ENCODE measurements around the gene KPNB1.

KPNB1 gene

DNA sequence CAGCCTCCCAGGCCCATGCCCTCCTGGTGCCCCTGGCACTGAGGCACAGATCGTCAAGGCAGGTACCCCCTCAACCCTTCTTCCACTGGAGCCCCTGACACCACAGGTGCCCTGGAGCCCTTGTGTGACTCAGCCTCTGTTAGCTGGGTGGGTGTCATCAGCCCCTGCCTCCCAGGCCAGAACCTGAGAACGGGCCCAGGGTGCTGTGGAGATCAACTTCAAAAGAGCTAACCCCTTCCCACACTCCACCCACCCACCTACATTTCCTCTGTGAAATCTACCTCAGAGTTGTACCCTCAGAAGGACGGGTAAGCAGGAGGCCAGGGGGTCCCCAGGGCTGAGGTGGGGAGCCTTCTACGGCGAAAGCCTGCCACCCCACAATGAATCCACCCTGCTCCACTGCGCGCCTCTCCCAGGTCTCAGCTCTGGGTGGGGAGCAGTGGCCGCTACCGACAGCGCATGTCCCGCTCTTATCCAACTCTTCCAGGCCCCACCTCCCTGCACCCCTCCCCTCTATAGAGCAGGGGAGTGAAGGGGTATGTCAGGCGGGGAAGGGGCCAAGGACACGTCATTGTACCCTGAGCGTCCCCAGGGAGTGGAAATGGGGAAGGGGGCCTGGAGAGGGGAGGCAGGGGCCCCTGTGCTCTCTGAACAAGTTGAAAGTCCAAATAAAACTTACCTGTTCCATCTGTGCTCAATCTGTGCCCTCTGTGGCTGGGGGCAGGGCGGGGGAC is 61.8 kb downstream of the KPNB1 start:
- DNase-seq (ENCODE audit: low read depth, low spot score) = no peak

DNA sequence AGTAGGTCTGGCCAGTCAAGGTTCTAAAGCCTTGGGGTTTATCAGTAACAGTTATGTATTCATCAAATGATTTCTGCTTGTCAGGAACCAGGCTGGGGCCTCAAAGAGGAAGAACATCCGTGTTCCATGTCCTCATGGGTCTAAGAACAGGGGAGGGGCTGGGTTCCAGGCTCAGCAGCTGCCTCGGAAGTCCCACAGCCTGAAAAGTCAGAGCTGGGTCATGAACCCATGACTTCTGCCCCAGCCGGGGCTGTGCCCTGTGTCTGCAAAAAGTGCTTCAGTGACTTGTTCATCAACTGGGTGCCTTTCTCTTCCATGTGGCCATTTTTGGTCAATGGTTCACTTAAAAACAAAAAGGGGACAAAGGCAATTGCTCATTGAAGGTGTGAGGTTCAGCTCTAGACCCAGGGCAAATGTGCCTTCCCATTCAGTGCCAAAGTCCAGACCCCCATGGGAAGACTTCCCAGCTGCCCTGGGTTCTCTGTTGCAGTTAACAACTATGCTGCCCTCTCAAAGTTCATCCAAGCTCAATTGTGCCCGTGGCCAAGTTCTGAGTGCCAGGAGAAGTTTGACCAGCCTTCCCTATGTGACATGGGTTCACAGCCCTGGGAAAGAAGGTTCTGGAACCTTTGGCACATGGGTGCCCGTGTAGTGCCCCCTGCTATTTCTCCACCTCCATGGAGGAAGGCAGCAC is 62.8 kb downstream of the KPNB1 start:
- DNase-seq (ENCODE audit: low read depth, low spot score) = no peak

GRCh38 chr17:47713980-47714700 is 64.4 kb downstream of the KPNB1 start:
- no peak for DNase-seq (ENCODE audit: low read depth, low spot score)

DNA sequence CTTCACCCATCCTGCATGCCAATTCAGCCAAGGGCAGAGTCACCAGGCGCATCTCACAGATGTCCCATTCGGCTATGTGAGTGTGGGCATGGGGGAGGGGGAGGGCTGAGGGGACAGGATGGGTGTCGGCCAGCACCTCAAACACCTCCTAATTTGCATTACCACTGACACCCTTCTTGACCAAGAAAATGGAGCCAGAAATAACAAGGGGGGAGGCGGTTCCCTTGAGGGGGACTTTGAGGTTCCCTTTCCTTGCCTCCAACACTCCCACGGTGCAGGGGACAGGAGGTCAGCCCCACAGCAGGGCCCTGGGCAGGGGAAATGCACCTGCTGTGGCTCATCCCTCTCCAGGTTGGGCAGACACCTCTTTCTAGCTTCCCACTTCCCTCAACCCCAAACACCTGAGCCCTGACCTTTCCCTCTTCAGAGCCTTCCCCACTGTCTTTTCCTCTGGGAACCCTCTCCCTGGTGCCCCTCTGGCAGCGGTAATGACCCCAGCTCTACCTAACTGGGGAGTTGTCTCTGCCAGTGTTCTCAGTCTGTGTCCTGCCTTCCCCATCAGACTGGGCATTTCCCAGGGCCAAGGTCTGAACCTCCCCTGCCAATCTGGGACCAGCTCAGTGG is 65.2 kb downstream of the KPNB1 start:
- DNase-seq (ENCODE audit: low read depth, low spot score) = no peak

GRCh38 chr17:47715669-47716325 is 66.1 kb downstream of the KPNB1 start:
- no peak for DNase-seq (ENCODE audit: low read depth, low spot score)

DNA sequence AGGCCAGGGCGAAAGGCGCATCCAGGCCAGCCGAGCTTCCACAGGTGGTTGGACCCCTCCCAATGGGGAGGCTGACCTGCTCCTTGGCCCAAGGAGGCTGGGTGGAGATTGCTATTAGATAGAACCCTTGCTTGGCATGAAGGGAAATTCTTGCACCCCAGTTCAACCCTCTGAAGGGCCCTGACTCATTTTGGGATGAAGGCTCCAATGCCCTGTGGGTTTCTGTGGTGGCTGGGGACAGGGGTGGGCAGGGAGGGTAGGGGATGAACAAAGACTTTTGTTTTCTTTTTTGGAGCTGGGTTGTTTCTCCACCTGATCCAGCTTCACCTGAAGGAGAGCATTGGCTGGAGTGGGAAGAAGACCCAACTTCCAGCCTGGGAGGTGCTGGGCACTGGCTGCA is 66.7 kb downstream of the KPNB1 start:
- no peak for DNase-seq (ENCODE audit: low read depth, low spot score)

GRCh38 chr17:47717261-47717697 is 67.6 kb downstream of the KPNB1 start:
- DNase-seq (ENCODE audit: low read depth, low spot score) = no peak

GRCh38 chr17:47717979-47718621 is 68.4 kb downstream of the KPNB1 start:
- no peak for DNase-seq (ENCODE audit: low read depth, low spot score)

- DNase-seq (ENCODE audit: low read depth, low spot score) = no peak
Measured at GRCh38 chr17:47718634-47719405, 69.1 kb downstream of the KPNB1 start.

- DNase-seq (ENCODE audit: low read depth, low spot score) = no peak
Measured at GRCh38 chr17:47719411-47720152, 69.9 kb downstream of the KPNB1 start.

GRCh38 chr17:47720196-47720595 is 70.5 kb downstream of the KPNB1 start:
- no peak for DNase-seq (ENCODE audit: low read depth, low spot score)

- no peak for DNase-seq (ENCODE audit: low read depth, low spot score)
Measured at GRCh38 chr17:47720754-47721533, 71.2 kb downstream of the KPNB1 start.

DNA sequence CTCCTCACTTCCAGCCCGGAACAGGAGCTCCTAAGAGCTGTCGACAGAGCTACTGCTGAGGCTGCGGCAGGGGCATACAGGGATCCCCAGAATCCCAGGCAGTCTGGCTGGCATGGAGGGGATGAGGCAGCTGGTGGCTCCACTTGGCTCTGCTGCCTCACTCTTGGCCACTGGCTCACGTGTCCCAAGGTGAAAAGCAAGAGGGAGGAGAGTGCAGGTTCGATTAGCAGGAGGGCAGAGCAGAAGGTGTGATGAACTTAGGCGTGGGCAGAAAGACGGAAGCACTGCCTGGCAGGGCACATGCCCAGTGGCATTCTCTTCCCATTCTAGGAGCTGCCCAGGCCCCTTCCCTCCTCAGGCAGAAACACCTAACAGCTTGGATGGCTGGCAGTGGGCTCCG is 72.0 kb downstream of the KPNB1 start:
- DNase-seq (ENCODE audit: low read depth, low spot score) = no peak

DNA sequence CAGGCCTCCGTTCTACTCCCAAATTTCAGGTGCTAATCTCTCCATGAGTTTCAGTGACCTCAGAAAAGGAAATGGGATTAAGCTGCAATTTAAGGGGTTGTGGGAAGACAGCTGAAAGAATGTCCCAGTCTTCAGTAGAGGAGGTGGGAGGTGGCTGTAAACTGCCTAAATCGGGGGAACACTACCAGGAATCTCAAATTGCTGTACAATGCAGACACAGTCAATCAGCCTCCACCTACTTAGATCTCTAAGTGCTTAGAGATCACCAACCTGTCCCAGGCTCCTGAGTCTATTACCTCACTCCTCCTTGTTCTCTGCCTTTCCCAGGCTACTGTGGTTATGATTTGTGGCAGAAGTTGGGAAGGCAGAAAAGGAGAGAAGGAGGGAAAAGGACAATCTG is 75.0 kb downstream of the KPNB1 start:
- no peak for DNase-seq (ENCODE audit: low read depth, low spot score)

DNA sequence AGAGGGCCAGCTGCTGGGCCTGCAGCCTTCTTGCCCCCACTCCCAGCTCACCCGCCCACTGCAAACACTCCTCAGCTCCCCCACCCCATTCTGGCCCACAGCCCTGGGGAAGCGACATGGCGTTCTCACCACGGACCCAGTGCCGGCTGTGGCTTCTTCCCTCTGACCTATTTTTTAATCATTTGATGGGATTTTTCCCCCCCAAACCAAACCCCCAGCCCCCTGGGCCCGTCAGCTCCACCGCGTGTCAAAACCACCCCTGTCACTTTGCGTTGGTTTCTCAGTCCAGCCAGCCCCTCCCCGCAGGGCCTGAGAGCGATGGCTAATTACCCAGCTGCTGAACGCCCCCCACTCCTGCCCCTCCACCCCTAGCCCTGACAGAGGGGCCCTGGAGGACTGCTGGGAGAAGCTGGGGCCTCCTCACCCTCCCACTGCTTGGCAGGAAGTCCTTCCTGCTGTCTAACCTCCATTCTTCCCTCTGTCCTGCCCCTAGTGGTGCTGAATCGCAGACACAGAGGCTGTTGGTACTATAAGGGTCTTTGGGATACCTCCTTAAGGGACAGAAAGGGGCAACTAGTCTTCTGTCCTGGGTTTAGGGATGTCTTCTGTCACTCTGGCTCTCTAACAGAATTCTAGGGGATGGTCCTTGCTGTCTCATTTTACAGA is 75.9 kb downstream of the KPNB1 start:
- no peak for DNase-seq (ENCODE audit: low read depth, low spot score)

DNA sequence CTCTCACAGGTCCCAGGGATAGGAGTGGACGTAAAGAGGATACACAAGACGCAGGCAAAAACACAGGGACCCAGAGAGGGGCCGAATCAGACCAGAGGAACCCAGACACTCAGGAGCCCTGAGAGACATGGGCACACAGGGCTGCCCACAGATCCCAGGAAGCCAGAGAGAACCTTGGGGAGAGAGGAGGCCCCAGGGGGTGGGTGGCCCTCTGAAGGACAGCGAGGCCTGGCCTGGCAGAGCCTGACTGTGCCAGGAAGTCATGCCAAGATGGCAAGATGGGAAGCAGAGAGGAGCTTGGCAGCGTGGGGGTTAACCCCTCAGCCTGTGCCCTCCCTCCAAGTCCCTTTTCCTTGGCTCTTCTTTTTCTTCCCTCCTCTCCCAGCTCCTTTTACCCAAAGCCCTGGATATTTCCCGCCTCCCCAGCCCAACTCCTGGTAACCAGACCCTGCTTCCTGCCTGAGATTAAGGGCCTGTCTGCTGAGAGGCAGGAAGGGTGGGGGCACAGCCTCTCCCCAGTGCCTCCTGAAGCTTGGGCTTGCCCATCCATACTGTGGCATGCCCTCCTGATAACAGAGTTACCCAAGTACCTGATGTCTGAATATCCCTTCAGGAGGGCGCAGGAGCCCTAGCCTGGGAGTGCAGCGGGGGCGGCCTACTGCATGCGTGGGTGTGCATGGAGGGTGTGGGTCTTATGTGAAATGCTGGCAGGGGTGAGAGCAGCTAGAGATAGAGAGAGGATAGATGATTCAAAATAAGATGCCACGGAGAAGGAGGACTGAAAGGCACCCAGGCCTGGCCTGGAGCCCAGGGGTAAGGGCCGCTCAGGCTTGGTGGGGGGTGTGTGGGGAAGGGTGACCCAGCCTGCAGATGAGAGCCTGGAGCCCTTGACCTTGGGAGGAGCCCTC is 77.3 kb downstream of the KPNB1 start:
- no peak for DNase-seq (ENCODE audit: low read depth, low spot score)

- DNase-seq (ENCODE audit: low read depth, low spot score) = no peak
Measured at GRCh38 chr17:47727704-47728036, 78.0 kb downstream of the KPNB1 start.

All from iPS DF 19.7 (cell line).